HG03175 (cell line): ENCODE results near the gene GCKR.
"Not testable (repeated sequence)": the region's sequence is repeated elsewhere in the genome, so short reads cannot be mapped to it uniquely, and the experiment has no call there.

Source experiments
- ATAC-seq: cut with Tn5 transposase; IDR thresholded peaks from one replicate; pipeline ENCODE4 v1.9.1; 2021; ENCODE audit warnings: mild to moderate bottlenecking, moderate library complexity; ENCODE audit not compliant: unreplicated experiment

Gene GCKR

GRCh38 chr2:27507293-27507692 is 10.7 kb downstream of the GCKR start:
- no peak for ATAC-seq

DNA sequence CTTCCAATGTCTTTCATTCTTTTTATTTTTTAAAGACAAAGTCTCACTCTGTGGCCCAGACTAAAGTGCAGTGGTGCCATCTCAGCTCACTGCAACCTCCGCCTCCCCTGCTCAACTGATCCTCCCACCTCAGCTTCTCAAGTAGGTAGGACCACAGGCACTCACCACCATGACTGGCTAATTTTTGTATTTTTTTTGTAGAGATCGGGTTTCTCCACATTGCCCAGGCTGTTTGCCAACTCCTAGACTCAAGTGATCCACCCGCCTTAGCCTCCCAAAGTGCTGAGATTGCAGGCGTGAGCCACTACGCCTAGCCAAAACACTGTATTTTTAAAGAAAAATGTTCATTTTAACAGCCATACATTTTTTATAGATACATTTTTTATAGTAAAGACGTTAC is 12.7 kb downstream of the GCKR start:
- no peak for ATAC-seq

DNA sequence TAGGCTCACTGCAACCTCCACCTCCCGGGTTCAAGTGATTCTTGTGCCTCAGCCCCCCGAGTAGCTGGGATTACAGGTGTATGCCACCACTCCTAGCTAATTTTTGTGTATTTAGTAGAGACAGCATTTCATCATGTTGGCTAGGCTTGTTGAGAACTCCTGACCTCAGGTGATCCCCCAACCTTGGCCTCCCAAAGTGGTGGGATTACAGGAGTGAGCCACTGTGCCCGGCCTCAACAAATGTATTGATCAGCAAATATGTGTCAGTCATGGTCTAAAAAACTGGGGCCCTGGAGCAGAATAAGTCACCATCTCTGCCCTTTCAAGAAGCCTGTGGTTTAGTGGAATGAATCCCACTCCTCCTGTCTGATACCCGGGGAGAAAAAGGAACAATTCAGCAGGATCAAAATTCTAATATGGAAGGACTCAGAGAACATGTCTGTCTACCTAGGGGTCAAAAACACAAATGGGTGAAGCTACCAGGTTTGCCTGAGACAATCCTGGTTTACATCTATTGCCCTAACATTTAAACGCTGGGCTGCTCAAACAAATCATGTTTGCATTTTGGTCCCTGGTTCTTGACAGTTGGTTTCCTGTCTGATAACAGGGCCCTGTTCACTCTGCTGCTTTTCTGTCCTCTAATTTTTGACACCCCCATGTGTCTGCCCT is 21.6 kb downstream of the GCKR start:
- ATAC-seq = no peak

GRCh38 chr2:27518782-27519113 is 22.1 kb downstream of the GCKR start:
- no peak for ATAC-seq

DNA sequence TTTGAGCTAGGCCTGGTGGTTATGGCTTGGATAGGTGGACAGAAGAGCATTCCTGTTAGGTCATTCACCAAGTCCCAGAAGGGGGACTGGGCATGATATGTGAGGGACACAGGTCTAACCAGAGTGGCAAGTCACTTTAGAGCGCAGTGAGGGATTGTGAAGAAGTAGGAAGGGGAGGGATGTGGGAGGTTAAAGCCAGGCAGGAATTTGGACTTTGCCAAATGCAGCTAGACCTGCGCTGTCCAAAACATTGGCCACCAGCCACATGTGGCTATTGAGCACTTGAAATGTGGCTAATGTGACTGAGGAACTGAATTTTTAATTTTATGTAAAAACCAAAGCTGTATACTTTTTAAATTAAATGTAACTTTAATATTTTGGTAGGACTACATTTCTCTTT is 23.7 kb downstream of the GCKR start:
- no peak for ATAC-seq

GRCh38 chr2:27522400-27522945 is 25.8 kb downstream of the GCKR start:
- ATAC-seq = no peak

GRCh38 chr2:27527182-27527581 is 30.5 kb downstream of the GCKR start:
- no peak for ATAC-seq

- no peak for ATAC-seq
Observed at GRCh38 chr2:27531983-27532382, 35.3 kb downstream of the GCKR start.

- no peak for ATAC-seq
Observed at GRCh38 chr2:27537287-27537686, 40.6 kb downstream of the GCKR start.

DNA sequence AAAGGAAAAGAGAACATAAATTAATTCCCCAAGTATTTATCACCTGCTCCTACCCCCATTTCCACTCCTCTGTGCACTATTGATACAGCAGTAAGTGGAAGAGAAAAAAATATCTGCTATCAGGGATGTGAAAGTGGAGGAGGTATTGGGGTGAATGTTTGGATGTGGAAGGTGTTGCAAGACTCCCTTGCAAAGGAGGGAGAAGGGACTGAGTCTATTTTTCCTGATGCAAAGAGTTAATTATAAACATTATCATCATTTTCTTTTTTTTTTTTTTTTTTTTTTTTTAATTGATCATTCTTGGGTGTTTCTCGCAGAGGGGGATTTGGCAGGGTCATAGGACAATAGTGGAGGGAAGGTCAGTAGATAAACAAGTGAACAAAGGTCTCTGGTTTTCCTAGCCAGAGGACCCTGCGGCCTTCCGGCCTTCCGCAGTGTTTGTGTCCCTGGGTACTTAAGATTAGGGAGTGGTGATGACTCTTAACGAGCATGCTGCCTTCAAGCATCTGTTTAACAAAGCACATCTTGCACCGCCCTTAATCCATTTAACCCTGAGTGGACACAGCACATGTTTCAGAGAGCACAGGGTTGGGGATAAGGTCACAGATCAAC is 42.3 kb downstream of the GCKR start:
- ATAC-seq = not testable (repeated sequence)

- not testable (repeated sequence) for ATAC-seq
Observed at GRCh38 chr2:27539649-27540048, 43.0 kb downstream of the GCKR start.

- no peak for ATAC-seq
Observed at GRCh38 chr2:27544143-27544821, 47.6 kb downstream of the GCKR start.

GRCh38 chr2:27545348-27546141 is 48.9 kb downstream of the GCKR start:
- ATAC-seq = no peak

- ATAC-seq = no peak
Observed at GRCh38 chr2:27549303-27549702, 52.7 kb downstream of the GCKR start.

DNA sequence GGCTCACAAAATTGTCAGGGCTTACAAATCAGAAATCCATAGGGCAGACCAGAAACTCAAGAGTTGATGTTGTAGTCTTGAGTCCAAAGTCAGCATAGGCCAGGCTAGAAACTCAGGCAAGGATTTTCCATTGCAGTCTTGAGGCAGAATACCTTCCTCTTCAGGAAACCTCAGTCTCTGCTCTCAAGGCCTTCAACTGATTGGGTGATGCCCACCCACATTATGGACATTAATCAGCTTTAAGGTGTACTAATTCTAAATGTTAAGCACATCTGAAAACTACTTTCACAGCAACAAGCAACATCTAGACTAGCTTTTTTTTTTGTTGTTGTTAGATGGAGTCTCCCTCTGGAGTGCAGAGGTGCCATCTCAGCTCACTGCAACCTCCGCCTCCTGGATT is 54.9 kb downstream of the GCKR start:
- ATAC-seq = no peak

DNA sequence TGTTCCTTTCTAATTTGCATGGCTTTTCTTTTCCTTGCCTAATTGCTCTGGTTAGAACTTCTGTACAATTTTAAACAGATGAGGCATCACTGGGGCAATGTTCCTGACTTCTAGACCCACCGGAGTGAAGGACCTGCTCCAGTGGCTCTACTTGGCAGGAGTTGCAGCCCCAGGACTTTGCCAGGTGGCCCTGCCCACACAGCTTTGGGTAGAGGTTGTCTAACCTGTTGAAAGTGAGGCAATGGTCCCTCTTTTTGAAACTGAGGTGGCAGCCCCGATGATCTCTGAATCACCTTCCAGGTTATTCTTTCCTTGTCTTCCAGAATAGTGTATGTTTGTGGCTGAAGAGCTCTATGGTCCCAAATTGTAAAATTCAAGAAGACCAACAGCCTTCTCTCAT is 56.3 kb downstream of the GCKR start:
- no peak for ATAC-seq

GRCh38 chr2:27554451-27554850 is 57.8 kb downstream of the GCKR start:
- not testable (repeated sequence) for ATAC-seq

- ATAC-seq = no peak
Observed at GRCh38 chr2:27559228-27559627, 62.6 kb downstream of the GCKR start.

DNA sequence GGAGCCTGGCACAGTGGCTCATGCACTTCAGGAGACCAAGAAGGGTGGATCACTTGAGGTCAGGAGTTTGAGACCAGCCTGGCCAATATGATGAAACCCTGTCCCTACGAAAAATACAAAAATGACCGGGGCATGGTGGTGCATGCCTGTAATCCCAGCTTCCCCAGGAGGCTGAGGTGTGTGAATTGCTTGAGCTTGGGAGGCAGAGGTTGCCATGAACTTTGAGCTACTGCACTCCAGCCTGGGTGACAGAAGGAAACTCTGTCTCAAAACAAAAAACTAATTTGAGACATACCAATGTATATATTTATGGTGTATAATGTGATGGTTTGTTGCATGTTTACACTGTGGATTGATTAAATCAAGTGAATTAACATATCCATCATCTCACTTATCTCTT is 64.4 kb downstream of the GCKR start:
- ATAC-seq = no peak

- ATAC-seq = no peak
Observed at GRCh38 chr2:27566628-27567027, 70.0 kb downstream of the GCKR start.

DNA sequence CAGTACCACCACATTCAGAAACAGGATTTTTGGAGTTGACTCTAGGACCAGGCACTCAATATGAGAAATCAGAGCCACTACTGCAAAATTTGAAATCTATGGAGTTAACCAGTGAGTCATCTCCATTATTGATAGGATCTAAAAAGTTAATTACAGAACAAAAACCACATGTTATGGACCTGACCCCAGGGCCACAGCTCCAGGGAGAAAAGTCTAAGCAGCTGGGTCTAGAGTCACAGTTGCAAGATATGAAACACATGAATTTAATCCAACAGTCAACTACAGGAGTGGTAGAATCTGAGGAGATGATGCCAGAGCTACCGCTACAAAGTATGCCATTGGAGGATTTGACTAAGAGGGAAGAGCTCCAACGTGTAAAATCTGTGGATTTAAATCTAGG is 72.8 kb downstream of the GCKR start:
- no peak for ATAC-seq
